GM21447 (cell line): ENCODE results near the gene ARL5C.

ENCODE experiments used
- ATAC-seq: cut with Tn5 transposase; IDR thresholded peaks from one replicate; pipeline ENCODE4 v1.9.1; 2021; ENCODE audit not compliant: unreplicated experiment

Gene ARL5C

GRCh38 chr17:39110435-39111136 lies 55.4 kb downstream of the ARL5C start:
- ATAC-seq = no peak

DNA sequence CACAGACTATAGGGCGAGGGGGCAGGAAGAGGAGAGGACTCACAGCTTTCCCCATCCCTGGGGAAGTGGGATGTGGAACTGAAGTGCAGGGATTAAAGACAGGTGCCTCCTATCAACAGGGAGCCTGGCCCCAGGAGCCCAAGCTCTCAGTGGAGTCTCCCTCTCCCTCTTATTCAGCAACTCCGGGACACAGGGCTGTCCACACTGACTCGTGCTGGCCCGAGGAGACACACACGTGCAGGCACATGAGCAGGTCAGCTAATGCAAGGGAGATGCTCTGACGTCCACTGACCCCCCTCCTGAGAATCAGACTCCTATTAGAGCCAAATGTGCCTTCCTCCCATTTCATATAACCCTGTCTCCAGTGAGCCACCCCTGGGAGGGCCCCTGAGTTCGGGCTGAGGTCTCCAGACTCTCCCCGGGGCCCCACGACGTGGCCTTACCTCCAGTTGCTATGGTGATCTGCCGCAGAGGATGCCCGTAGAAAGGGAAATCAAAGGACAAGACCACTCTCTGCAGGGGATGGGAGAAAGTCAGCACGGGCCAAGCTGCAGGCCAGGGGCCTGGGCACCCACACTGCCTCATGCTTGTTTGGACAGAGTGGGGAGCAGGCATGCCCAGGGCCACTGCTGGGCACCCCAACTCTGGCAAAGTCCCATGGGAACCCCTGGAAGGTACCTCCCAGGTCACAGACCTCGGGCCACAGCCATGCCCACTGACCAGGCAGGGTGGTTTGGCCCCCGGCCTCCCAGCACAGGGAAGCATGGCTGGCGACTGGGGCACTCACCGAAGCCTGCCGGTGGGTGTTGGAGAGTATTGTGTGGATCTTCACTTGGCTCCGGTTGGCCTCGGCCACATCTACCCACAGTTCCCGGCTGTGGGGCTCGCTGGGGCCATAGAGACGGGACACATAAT lies 57.2 kb downstream of the ARL5C start:
- no peak for ATAC-seq

DNA sequence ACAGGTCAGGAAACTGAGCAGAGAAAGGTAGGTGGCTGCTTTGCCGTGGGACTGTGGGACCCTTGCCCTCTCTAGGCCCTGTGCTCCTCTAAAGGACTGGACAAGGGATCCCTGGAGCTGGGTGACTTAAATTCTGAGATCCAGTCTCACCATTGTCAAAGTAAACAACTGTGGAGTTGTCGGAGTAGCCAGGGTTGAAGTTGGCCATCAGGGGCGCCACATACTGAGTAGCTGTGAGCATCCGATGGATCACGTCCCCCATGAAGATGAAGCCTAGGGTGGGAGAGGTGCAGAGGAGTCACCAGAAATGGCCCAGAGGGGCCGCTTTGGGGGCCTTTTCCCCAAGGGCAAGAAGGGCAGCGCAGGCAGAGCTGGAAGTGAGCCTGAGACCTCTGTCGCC lies 58.0 kb downstream of the ARL5C start:
- ATAC-seq = no peak

DNA sequence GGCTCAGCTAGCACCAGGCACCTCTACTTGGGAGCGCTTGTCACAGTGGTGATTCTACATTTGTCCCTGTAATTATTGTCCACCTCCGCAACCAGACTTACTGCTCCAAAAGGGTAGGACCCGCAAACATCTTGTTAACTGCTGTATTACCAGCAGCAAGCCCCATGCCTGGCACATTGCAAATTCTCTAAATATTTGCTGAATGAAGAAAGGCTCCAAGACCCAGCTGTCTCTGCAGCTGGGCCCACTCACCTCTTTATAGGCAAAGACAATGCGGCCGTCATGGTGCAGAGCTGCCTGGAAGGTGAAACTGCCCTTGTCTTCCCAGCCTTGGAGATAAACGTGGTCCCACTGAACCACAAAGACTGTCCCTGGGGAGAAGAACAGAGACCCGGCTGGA lies 58.8 kb downstream of the ARL5C start:
- ATAC-seq = no peak
